Neural progenitor cell (in vitro differentiated cells): Measurements from ENCODE around the gene PPIL1. TPM values are rescaled to one million over a fixed set of nuclear protein-coding genes. Genes with fewer than 3 reads are reported as not detected.

Experiments used
- DNase-seq: peaks from one replicate; pipeline ENCODE4 v3.0.0-alpha.2; 2016; ENCODE audit warnings: low spot score
- H2AFZ ChIP-seq: fragments of 200-600 bp; sonication (generic); replicated peaks from 2 replicates; pipeline ENCODE4 v1.6.1; 2016; ENCODE audit warnings: antibody characterized with exemption
- H3F3A ChIP-seq: fragments of 200-600 bp; sonication (generic); 2 replicates; pipeline ENCODE4 v1.6.1; 2016; ENCODE audit warnings: antibody characterized with exemption, low read depth
- H3K27ac ChIP-seq: fragments of 200-600 bp; sonication (generic); 2 replicates; pipeline ENCODE4 v1.5.1; 2016; ENCODE audit warnings: mild to moderate bottlenecking
- H3K27me3 ChIP-seq: fragments of 200-600 bp; sonication (generic); 2 replicates; pipeline ENCODE4 v1.6.1; 2016; ENCODE audit warnings: mild to moderate bottlenecking, moderate library complexity
- H3K36me3 ChIP-seq: fragments of 200-600 bp; sonication (generic); 2 replicates; pipeline ENCODE4 v1.5.1; 2016
- H3K4me1 ChIP-seq: fragments of 200-600 bp; sonication (generic); 2 replicates; pipeline ENCODE4 v1.6.1; 2016; ENCODE audit warnings: mixed run types
- H3K4me2 ChIP-seq: fragments of 200-600 bp; sonication (generic); 2 replicates; pipeline ENCODE4 v1.6.1; 2016
- H3K4me3 ChIP-seq: fragments of 200-600 bp; sonication (generic); 2 replicates; pipeline ENCODE4 v1.5.1; 2016
- H3K79me2 ChIP-seq: fragments of 200-600 bp; sonication (generic); 2 replicates; pipeline ENCODE4 v1.6.1; 2016; ENCODE audit warnings: low read depth
- H3K9ac ChIP-seq: fragments of 200-600 bp; sonication (generic); 2 replicates; pipeline ENCODE4 v1.6.1; 2016
- H3K9me3 ChIP-seq: fragments of 200-600 bp; sonication (generic); 2 replicates; pipeline ENCODE4 v1.5.1; 2016; ENCODE audit warnings: low read depth
- H4K20me1 ChIP-seq: fragments of 200-600 bp; sonication (generic); 2 replicates; pipeline ENCODE4 v1.6.1; 2016; ENCODE audit warnings: low read depth
- H3K27ac Mint-ChIP-seq: 3 replicates; pipeline ENCODE4 v1.8.0; 2021; ENCODE audit warnings: mixed read lengths
- H3K27me3 Mint-ChIP-seq: 2 replicates; pipeline ENCODE4 v1.8.0; 2022; ENCODE audit warnings: low read depth, mild to moderate bottlenecking, inconsistent platforms, moderate library complexity, mixed read lengths; ENCODE audit not compliant: insufficient read depth
- H3K36me3 Mint-ChIP-seq: 3 replicates; pipeline ENCODE4 v1.8.0; 2021; ENCODE audit warnings: mixed read lengths
- H3K4me1 Mint-ChIP-seq: 3 replicates; pipeline ENCODE4 v1.8.0; 2021; ENCODE audit warnings: mixed read lengths
- H3K4me3 Mint-ChIP-seq: 3 replicates; pipeline ENCODE4 v1.8.0; 2021; ENCODE audit warnings: mild to moderate bottlenecking, moderate library complexity, mixed read lengths
- H3K9me3 Mint-ChIP-seq: 3 replicates; pipeline ENCODE4 v1.8.0; 2020; ENCODE audit warnings: mixed read lengths
- CTCF ChIP-seq: fragments of 200-600 bp; sonication (generic); IDR thresholded peaks from 2 replicates; pipeline ENCODE4 v1.5.1; 2017; ENCODE audit warnings: antibody characterized with exemption, mild to moderate bottlenecking
- EZH2 ChIP-seq: fragments of 200-600 bp; sonication (generic); IDR thresholded peaks from 2 replicates; pipeline ENCODE4 v1.6.1; 2017; ENCODE audit warnings: antibody characterized with exemption, mild to moderate bottlenecking, moderate library complexity
- EZH2phosphoT487 ChIP-seq: fragments of 200-600 bp; sonication (generic); IDR thresholded peaks from 2 replicates; pipeline ENCODE4 v1.6.1; 2017; ENCODE audit warnings: antibody characterized with exemption
- total RNA-seq: library from RNA; depleted of rRNA; stranded (reverse); fragments of >200 nt; gene quantifications from 2 replicates; pipeline ENCODE4 v1.2.3, GENCODE V29; 2015; ENCODE audit warnings: low replicate concordance

The PPIL1 gene
- total RNA-seq, 1 donor from 2014 or later = 93.1 TPM

GRCh38 chr6:36912030-36912454 lies 37.4 kb upstream of the PPIL1 start:
- Mint-ChIP-seq H3K27ac (no peak overlapping the region), H3K27me3 (no peaks in the 10 kb centered on the region), H3K4me1 (peaks cover 7% of the 10 kb centered on the region), H3K36me3 (peaks cover 8% of the 10 kb centered on the region), H3K4me3 (no peak overlapping the region), H3K9me3 (no peaks in the 10 kb centered on the region)
- no peak for DNase-seq
- Histone ChIP-seq H3K36me3 (no peaks in the 10 kb centered on the region), H3K27me3 (no peaks in the 10 kb centered on the region), H3K27ac (no peak overlapping the region), H3K9me3 (no peaks in the 10 kb centered on the region), H3K79me2 (no peaks in the 10 kb centered on the region), H2AFZ (no peak overlapping the region), H3K9ac (no peak overlapping the region), H3K4me2 (no peak overlapping the region), H3K4me1 (peaks cover 11% of the 10 kb centered on the region), H4K20me1 (no peaks in the 10 kb centered on the region), H3F3A (no peaks in the 10 kb centered on the region), H3K4me3 (no peak overlapping the region)
- TF ChIP-seq CTCF = no peak
- TF ChIP-seq EZH2phosphoT487 = no peak
- no peak for TF ChIP-seq EZH2

GRCh38 chr6:36908747-36909146 lies 34.1 kb upstream of the PPIL1 start:
- Mint-ChIP-seq H3K9me3 (no peaks in the 10 kb centered on the region), H3K36me3 (peaks cover 2% of the 10 kb centered on the region), H3K4me1 (peaks cover 7% of the 10 kb centered on the region), H3K27ac (no peak overlapping the region), H3K4me3 (no peak overlapping the region), H3K27me3 (peaks cover 2% of the 10 kb centered on the region)
- no peak overlapping the region for H2AFZ ChIP-seq
- no peaks in the 10 kb centered on the region for H3K36me3 ChIP-seq
- H3K9me3 ChIP-seq = no peaks in the 10 kb centered on the region
- H3K27ac ChIP-seq = no peak overlapping the region
- no peak overlapping the region for H3K4me2 ChIP-seq
- no peak overlapping the region for H3K9ac ChIP-seq
- no peaks in the 10 kb centered on the region for H3F3A ChIP-seq
- H3K4me3 ChIP-seq = no peak overlapping the region
- no peak for TF ChIP-seq EZH2phosphoT487
- no peak for TF ChIP-seq EZH2
- TF ChIP-seq CTCF = no peak
- H3K4me1 ChIP-seq = peaks cover 14% of the 10 kb centered on the region
- no peaks in the 10 kb centered on the region for H3K79me2 ChIP-seq
- H4K20me1 ChIP-seq = no peaks in the 10 kb centered on the region
- DNase-seq = no peak
- H3K27me3 ChIP-seq = no peaks in the 10 kb centered on the region

DNA sequence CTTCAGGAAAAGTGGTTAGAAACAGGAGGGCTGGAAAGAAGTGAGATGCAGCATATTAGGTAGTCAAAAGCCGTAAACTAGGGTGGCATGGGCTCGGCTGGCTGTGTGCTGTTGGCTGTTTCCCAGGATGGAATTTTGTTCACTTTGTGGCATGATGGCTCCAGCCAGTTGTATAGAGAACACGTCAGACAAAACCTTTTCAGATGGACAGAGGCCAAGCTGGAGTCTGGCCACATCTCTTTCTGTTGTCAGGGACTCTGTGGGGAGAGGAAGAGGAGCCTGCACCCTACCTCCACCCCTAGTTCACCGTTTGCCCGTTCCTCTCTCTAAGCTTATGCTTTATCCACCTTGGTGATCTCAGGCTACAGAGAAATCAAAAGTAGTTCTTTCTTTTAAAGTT lies 33.2 kb upstream of the PPIL1 start:
- H3K36me3 Mint-ChIP-seq = peaks cover 3% of the 10 kb centered on the region
- Histone ChIP-seq H3K4me3 (no peak overlapping the region), H3K9me3 (no peaks in the 10 kb centered on the region), H3K27me3 (no peaks in the 10 kb centered on the region), H3K4me2 (peak overlapping the region; percentile 11), H3K79me2 (no peaks in the 10 kb centered on the region), H2AFZ (no peak overlapping the region), H3K27ac (no peak overlapping the region), H3K36me3 (no peaks in the 10 kb centered on the region), H4K20me1 (no peaks in the 10 kb centered on the region), H3K4me1 (peaks cover 14% of the 10 kb centered on the region), H3K9ac (no peak overlapping the region), H3F3A (no peaks in the 10 kb centered on the region)
- peaks cover 2% of the 10 kb centered on the region for H3K27me3 Mint-ChIP-seq
- TF ChIP-seq CTCF (no peak), EZH2 (no peak), EZH2phosphoT487 (no peak)
- peak overlapping the region; percentile 55 for H3K27ac Mint-ChIP-seq
- H3K9me3 Mint-ChIP-seq = no peaks in the 10 kb centered on the region
- no peak overlapping the region for H3K4me3 Mint-ChIP-seq
- H3K4me1 Mint-ChIP-seq = peaks cover 7% of the 10 kb centered on the region
- peak; percentile 16 for DNase-seq
